HG02678 (cell line): ENCODE measurements around the gene SEC22C.
"Not testable (repeated sequence)": the region's sequence is repeated elsewhere in the genome, so short reads cannot be mapped to it uniquely, and the experiment has no call there.

Experiments used
- ATAC-seq: cut with Tn5 transposase; IDR thresholded peaks from one replicate; pipeline ENCODE4 v1.9.1; 2021; ENCODE audit warnings: mild to moderate bottlenecking, moderate library complexity; ENCODE audit not compliant: unreplicated experiment

The SEC22C gene, protein sequence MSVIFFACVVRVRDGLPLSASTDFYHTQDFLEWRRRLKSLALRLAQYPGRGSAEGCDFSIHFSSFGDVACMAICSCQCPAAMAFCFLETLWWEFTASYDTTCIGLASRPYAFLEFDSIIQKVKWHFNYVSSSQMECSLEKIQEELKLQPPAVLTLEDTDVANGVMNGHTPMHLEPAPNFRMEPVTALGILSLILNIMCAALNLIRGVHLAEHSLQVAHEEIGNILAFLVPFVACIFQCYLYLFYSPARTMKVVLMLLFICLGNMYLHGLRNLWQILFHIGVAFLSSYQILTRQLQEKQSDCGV

DNA sequence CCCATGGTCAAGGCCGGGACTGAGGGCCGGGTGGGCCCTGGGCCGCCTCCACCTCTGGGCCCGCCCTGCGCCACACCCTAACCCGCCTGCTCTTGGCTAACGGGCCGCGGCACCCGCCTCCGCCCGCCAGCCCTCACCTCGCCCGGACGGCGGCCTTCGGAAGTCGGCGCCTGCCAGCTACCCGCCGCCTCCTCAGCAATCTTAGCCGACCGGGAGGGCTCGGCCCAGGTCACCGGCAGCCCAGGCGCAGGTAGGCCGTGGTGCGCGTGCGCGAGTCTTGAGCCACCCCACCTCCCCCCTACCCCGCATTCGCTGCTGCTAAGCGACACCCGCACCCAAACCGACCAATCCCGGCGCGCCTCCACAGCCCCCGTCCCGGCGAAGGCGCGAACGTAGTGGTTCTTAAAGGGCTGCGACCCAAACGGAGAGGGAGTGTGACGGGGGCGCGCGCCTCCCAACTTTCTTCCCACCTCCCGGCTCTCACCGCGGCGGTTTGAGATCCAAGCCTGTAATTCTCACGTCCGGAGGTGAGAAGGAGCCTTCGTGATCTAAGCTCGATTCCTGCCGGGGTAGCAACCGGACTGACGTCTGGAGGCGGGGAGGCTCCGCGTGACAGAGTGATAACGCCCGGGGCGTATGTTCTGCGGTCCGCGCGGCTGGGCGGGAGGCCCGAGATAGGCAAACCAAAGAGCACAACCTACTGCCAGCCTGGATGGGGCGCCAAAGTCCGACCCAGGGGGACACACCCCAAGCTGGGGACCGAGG is at the start of gene SEC22C:
Gene SEC22C, minus strand, starts transcription at position 259 of the 765 bp plus-strand sequence. CDS start 12,921 bp downstream, outside the sequence.
- peak; percentile 95 for ATAC-seq

DNA sequence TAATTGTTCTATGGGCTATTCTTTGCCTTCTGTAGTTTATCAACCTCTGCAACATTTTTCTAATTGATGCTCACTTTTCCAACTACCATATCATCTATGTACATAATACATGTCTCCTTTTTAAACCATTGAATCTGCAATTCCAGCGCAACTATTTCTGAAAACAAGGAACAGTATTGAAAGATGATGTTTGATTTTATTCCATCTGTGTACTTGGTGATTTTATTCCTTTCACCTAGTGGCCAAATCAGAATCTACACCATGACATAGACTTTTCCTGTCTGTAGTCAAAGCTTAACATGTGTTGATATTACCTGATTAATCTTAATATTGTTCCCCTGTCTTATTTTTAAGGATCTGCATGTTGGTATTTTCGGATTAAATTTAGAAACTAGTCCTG is 31.7 kb upstream of the SEC22C start:
- ATAC-seq, result no peak

- no peak for ATAC-seq
Measured at GRCh38 chr3:42612928-42613327, 31.2 kb upstream of the SEC22C start.

GRCh38 chr3:42612217-42612616 is 30.4 kb upstream of the SEC22C start:
- no peak for ATAC-seq

DNA sequence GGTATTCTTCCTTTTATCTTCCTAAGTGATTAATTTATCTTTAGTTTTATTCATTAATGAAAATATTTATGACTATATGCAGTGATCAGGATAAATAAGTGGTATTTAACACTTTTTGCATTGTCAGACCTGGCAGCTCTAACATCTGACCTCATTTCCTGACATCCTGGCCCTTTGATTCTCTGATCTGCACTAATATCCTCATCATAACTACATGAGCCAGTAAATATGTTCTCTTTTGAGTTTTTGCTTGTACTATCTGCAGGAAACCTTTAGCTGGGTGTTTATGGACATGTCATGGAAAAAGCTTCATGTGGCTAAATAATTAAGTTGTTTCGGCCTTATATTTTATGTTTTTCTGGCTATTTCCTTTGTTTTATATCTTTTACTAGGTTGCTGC is 29.2 kb upstream of the SEC22C start:
- no peak for ATAC-seq

DNA sequence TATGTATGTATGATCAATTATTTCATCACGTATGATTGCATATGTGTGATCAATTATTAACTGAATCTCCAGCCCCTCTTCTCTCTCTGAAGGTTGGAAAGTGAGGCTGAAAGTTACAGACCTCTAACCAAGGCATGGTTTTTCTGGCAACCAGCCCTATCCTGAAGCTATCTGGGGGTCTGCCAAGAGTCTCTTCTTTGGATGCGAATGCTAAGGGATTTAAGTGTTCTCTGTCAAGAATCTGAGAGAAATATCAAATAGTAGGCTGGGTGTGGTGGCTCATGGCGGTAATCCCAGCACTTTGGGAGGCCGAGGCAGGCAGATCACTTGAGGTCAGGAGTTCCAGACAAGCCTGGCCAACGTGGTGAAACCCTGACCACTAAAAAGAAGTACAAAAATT is 26.8 kb upstream of the SEC22C start:
- no peak for ATAC-seq

DNA sequence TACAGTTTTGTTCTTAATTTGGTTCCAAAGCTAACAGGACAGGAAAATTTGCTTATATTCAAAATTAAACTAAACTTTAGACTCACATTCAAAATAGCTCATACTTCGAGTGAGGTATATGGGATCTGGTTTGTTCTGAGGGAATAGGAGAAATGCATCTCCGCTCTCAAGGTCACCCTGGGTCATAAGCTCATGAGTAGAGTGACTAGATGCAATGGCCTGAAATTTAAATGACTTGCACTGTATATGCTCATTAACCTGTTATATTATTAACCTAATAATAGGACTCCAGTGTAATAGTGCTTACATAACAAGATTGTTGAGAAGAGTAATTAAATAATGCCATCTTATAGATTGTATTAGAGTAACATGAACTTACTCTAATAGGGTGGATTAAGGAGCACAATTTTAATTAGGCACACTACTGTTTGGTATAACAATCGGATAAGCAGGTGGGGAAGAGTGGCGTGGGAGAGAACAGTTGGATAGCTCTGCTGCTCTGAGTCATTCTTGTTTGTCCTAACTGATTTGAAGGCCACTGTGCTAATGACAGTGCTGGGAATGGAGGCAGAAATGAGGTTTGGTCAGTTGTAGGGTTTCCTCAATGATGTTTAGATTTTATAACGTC is 23.9 kb upstream of the SEC22C start:
- ATAC-seq, result no peak

DNA sequence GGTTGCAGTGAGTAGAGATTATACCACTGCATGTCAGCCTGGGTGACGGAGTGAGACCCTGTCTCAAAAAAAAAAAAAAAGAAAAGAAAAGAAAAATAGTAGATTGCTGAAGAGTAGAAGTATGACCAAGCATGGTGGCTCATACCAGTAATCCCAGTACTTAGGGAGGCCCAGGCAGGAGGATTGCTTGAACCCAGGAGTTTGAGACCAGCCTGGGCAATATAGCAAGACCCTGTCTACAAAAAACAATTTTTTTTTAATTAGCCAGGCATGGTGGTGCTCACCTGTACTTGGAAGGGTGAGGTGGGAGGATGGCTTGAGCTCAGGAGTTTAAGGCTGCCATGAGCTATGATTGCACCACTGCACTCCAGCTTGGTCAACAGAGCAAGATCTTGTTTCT is 21.2 kb upstream of the SEC22C start:
- no peak for ATAC-seq

DNA sequence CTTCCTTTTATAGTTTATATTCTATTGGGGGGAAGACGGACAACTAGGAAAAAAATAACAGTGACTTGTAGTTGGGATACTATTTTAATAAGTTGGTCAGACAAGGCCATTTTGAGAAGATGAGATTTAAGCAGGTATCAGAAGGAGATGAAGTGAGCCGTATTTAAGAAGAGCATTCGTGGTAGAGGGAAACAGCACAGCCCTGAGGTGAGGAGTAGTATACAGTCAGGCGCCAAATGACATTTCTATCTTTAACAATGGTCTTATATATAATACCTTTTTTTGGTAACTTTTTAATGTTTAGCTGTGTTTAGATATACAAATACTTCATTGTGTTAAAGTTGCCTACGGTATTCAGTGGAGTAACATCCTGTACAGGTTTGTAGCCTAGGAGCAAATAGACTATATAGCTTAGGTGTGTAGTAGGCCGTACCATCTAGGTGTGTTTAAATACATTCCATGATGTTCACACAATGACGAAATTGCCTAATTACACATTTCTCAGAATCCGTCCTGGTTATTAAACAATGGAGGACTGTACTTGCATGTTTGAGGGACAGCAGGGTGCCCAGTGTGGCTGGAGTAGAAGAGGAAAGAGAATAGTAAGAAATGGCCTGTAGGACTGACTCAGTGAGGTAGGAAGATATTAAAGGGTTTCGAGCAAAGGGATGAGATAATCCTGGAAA is 20.3 kb upstream of the SEC22C start:
- ATAC-seq, result no peak

- peak; percentile 17 for ATAC-seq
Measured at GRCh38 chr3:42600958-42601675, 19.4 kb upstream of the SEC22C start.

DNA sequence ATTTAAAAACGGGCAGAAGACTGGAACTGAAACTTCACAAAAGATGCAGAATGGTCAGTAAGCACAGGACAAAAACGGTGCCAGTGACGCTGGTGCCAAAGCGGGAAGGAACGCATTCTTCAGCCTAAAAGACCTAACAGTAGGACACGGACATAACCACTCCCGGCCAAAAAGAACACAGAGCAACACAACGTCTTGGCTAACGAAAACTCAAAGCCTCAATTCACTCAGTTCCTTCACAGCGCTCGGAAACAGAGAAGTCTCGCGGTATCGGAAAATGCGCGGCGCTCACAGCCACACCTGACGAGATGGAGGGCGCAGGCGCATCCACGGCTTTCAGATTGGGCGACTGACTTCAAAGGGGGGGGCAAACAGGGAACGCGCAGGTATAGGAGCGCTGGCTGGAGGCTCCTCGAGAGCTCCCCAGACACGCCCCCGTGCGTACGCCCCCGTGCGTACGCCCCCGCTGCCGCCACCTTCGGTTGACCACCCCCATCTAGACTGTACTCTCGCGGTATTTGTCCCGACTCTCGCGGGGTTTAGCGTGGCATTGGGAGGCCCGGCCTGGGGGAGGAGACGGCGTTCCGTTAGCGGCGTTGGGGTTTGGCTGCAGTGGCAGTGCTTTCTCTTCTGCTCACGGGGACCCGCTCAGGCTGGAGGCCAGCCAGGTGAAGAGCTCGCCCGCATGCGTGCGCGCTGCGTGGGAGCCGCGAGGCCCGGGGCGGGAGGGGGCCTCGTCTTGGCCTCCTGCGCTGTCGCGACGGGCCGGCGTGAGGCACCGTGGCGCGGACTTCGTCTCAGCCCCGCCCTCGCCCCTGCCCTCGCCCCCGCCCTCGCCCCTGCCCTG is 18.6 kb upstream of the SEC22C start, which contains the start of gene NKTR:
Gene NKTR, plus strand, starts transcription at position 576 of the 847 bp plus-strand sequence. CDS start 321 bp downstream, outside the sequence.
- peak; percentile 85 for ATAC-seq

- ATAC-seq, result not testable (repeated sequence)
Measured at GRCh38 chr3:42597098-42597497, 15.3 kb upstream of the SEC22C start.

DNA sequence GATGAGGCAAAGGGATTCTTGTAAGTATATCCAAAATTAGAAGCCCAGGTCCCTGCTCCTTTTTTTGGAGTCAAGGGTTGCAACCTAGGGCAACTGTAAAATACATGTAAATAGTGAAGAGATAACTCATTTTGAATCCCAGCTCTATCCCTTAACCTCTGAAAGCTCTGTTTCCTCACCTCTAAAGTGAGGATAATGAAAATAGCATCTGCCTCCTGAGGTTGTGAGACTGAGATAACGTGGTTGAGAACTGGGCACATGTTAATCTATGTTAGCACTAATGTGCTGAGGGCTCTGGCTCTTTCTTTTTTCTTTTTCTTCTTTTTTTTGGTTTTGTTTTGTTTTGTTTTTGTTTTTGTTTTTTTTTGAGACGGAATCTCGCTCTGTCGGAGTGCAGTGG is 13.9 kb upstream of the SEC22C start:
- ATAC-seq, result no peak

- no peak for ATAC-seq
Measured at GRCh38 chr3:42593635-42594034, 11.9 kb upstream of the SEC22C start.

- no peak for ATAC-seq
Measured at GRCh38 chr3:42591811-42592210, 10.0 kb upstream of the SEC22C start.

- no peak for ATAC-seq
Measured at GRCh38 chr3:42590989-42591756, 9.4 kb upstream of the SEC22C start.

- ATAC-seq, result no peak
Measured at GRCh38 chr3:42589382-42590109, 7.8 kb upstream of the SEC22C start.

- no peak for ATAC-seq
Measured at GRCh38 chr3:42588625-42589024, 6.9 kb upstream of the SEC22C start.
